Mammary epithelial cell (primary cell): ENCODE data around the gene SRC.

Source experiments
- CTCF ChIP-seq, 2 donors: IDR thresholded peaks in 1 of 2; conservative IDR thresholded peaks in 1 of 2; 2 replicates each; pipeline ENCODE4 v1.5.1; 2011 to 2012; ENCODE audit warnings: inconsistent platforms in 2 of 2, low read length in 2 of 2, mild to moderate bottlenecking in 2 of 2, control low read depth in 1 of 2, low read depth in 1 of 2; ENCODE audit not compliant: insufficient read depth in 1 of 2; ENCODE audit errors: extremely low read depth in 1 of 2
- EZH2 ChIP-seq: IDR thresholded peaks from 2 replicates; pipeline ENCODE4 v1.6.1; 2012; ENCODE audit warnings: low read length, inconsistent platforms, borderline replicate concordance

GRCh38 chr20:37385659-37386504 lies 39.9 kb downstream of the SRC start:
- TF ChIP-seq CTCF (conservative IDR thresholded peaks at IDR 0.05 in 1 of 2, IDR thresholded peaks at IDR 0.05 in 1 of 2; ENCODE audit: extremely low read depth in 1 of 2, insufficient read depth in 1 of 2, low read depth in 1 of 2, low read length in 2 of 2) (no peak), EZH2 (no peak)
